Measurements from ENCODE around the gene PHF5A.

The PHF5A gene

GRCh38 chr22:41508770-41509170 lies 40.3 kb upstream of the PHF5A start:
- TF ChIP-seq, protein P1, sequence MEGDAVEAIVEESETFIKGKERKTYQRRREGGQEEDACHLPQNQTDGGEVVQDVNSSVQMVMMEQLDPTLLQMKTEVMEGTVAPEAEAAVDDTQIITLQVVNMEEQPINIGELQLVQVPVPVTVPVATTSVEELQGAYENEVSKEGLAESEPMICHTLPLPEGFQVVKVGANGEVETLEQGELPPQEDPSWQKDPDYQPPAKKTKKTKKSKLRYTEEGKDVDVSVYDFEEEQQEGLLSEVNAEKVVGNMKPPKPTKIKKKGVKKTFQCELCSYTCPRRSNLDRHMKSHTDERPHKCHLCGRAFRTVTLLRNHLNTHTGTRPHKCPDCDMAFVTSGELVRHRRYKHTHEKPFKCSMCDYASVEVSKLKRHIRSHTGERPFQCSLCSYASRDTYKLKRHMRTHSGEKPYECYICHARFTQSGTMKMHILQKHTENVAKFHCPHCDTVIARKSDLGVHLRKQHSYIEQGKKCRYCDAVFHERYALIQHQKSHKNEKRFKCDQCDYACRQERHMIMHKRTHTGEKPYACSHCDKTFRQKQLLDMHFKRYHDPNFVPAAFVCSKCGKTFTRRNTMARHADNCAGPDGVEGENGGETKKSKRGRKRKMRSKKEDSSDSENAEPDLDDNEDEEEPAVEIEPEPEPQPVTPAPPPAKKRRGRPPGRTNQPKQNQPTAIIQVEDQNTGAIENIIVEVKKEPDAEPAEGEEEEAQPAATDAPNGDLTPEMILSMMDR (IDR thresholded peaks at IDR 0.05) = no peak

GRCh38 chr22:41507330-41508063 lies 39.0 kb upstream of the PHF5A start:
- TF ChIP-seq, protein P1 (IDR thresholded peaks at IDR 0.05) = no peak

DNA sequence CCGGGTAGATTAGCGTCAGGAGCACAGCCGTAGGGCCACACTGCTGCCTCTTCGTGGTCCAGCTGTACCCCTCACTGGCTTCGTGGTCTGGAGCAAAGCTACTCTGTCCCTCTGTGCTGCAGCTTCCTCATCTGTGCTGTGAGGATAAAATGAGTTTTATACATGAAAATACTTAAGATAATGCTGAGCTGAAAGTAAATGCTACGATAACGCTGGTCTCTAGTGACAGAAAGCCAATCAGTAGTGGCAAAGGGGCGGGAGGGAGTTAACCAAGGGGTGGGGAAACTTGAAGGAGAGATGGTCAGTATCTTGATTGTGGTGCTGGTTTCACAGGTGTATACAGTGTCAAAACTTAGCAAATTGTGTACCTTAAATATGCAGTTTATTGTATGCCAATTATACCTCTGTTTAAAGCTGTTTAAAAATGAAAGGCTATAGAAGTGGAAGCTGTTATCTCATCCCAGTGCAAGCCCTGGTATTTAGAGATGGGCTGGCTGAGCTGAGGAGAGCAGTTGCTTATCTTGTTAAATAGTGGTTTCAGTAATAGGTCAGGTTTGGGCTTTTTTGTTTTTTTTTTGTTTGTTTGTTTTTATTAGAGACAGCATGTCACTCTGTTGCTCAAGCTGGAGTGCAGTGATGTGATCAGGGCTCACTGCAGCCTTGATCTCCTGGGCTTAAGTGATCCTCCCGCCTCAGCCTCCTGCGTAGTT lies 37.2 kb upstream of the PHF5A start:
- TF ChIP-seq, protein P1 (IDR thresholded peaks at IDR 0.05) = no peak

DNA sequence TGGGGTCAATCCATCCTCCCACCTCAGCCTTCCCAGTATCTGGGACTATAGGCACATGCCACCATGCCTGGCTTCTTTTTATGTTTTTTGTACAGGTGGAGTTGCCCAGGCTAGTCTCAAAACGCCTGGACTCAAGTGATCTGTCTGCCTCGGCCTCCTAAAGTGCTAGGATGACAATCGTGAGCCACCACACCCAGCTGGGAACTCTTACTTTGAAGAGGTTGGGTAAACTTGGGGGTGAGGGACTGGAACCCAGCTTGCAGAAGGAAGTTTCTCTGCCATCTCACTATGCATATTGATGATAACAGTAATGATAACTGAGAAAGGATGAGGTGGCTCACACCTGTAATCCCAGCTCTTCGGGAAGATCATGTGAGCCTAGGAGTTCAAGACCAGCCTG lies 36.3 kb upstream of the PHF5A start:
- TF ChIP-seq, protein P1 (IDR thresholded peaks at IDR 0.05) = no peak

- TF ChIP-seq, protein P1 (IDR thresholded peaks at IDR 0.05) = no peak
These were observed 35.9 kb upstream of the PHF5A start for GRCh38 chr22:41504397-41504796.

DNA sequence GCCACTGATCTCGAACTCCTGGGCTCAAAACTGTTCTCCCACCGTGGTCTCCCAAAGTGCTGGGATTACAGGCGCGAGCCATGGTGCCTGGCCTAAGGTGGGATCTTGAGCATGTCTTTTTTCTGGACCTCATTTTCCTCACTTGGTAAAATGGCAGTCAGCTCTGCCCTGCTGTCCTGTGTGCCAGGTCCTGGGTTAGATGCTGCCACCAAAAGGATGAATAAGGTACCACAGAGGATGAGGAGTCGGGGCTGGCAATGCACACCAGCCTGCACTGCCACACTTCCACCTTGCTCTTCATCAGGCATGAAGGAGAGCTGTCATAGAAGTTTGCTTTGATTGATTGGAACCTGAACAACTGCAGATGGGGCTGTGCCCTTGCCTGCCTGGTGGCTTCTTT lies 32.7 kb upstream of the PHF5A start:
- TF ChIP-seq, protein P1 (IDR thresholded peaks at IDR 0.05) = peak; percentile 32; the same call in 1 of the 2 replicates

GRCh38 chr22:41500303-41500702 lies 31.8 kb upstream of the PHF5A start:
- TF ChIP-seq, protein P1 (IDR thresholded peaks at IDR 0.05) = no peak
